Esophagus squamous epithelium (tissue), 4 donors: ENCODE results near the gene ZNF334.

Source experiments
- POLR2A ChIP-seq, 4 donors: fragments of 450-650 bp; IDR thresholded peaks; one replicate each; pipeline ENCODE4 v1.6.1; 2017; ENCODE audit warnings: antibody characterized with exemption in 4 of 4, mild to moderate bottlenecking in 4 of 4, moderate library complexity in 3 of 4
- TF ChIP-seq, protein P1 (sequence below), 6 experiments: fragments of 450-650 bp in 4 of 6; fragments of 200-600 bp in 2 of 6; sonication (generic) in 2 of 6; IDR thresholded peaks; one replicate each; pipeline ENCODE4 v1.5.1; 2016 to 2019; ENCODE audit warnings: antibody characterized with exemption in 6 of 6, mild to moderate bottlenecking in 4 of 6, moderate library complexity in 4 of 6

DNA sequence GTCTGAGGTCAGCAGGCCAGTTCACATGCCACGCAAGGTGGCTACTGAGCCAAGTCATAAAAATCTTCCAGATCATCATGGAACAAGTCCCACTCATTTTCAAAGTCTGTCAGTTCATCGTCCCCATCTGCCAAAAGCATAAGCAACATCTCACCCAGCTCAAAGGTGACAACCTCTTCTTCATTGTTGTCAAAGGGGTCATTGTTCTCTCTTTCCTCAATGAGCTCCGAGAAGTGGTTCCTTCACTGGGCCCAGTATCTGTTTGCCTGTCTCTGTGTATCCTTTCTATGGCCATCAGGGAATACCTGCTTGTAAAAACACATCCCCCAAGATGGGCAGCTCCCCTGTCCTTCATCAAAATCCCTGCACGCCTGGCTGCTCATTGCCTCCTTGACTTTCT, 49.5 kb downstream of the ZNF334 start:
- no peak for TF ChIP-seq POLR2A (IDR thresholded peaks at IDR 0.05)
- TF ChIP-seq, protein P1, sequence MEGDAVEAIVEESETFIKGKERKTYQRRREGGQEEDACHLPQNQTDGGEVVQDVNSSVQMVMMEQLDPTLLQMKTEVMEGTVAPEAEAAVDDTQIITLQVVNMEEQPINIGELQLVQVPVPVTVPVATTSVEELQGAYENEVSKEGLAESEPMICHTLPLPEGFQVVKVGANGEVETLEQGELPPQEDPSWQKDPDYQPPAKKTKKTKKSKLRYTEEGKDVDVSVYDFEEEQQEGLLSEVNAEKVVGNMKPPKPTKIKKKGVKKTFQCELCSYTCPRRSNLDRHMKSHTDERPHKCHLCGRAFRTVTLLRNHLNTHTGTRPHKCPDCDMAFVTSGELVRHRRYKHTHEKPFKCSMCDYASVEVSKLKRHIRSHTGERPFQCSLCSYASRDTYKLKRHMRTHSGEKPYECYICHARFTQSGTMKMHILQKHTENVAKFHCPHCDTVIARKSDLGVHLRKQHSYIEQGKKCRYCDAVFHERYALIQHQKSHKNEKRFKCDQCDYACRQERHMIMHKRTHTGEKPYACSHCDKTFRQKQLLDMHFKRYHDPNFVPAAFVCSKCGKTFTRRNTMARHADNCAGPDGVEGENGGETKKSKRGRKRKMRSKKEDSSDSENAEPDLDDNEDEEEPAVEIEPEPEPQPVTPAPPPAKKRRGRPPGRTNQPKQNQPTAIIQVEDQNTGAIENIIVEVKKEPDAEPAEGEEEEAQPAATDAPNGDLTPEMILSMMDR (IDR thresholded peaks at IDR 0.05): no peak
